GM18499 (cell line): ENCODE results near the gene CACNB2.
"Not testable (repeated sequence)": the region's sequence is repeated elsewhere in the genome, so short reads cannot be mapped to it uniquely, and the experiment has no call there.

Source experiments
- ATAC-seq: cut with Tn5 transposase; IDR thresholded peaks from one replicate; pipeline ENCODE4 v1.9.1; 2021; ENCODE audit warnings: moderate number of reproducible peaks; ENCODE audit not compliant: insufficient read depth, unreplicated experiment

The CACNB2 gene

DNA sequence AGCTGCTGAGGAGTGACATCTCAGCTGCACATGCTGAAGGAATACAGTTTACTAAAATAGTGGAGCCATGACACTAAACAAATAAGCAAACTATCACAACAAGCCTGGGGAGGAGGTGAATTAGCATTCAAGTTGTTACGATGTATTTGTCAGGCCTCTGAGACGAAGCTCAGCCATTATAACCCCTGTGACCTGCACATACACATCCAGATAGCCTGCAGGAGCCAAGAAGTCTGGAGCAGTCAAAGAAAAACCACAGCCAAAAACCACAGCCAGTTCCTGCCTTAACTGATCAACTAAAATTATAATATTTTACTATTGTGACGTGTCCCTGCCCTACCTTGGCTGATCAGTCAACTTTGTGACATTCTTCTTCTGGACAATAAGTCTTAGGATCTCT is 442.6 kb downstream of the CACNB2 start:
- no peak for ATAC-seq

DNA sequence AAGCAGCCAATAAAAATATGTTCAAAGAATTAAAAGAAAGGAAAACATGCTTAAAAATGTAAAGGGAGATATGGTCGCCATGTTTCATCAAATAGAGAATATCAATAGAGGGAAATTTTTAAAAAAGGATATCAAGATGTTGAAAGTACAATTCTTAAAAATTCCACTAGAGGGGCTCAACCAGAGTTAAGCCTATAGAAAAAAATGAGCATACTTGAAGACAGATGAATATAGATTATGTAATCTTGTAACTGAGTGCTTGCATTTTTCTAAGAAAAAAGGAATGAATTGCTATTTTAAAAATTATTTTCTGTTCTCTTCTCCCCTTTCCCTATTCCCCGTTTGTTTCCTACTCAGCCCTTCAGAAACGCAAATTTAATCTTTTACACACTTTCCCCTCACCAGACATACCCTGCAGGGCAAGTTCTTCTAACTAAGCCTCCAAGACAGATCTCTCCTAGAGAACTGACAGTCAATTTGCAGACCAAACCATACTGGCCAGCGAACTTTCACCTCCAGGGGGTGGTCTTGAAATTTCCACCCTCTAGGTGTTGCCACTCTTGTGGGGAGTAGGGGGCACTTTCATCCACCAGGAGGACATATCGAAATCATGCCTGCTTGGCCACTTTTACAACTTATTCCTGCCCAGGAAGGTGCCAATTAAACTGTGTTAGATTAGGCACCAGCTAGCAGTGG is 443.5 kb downstream of the CACNB2 start:
- ATAC-seq: no peak

DNA sequence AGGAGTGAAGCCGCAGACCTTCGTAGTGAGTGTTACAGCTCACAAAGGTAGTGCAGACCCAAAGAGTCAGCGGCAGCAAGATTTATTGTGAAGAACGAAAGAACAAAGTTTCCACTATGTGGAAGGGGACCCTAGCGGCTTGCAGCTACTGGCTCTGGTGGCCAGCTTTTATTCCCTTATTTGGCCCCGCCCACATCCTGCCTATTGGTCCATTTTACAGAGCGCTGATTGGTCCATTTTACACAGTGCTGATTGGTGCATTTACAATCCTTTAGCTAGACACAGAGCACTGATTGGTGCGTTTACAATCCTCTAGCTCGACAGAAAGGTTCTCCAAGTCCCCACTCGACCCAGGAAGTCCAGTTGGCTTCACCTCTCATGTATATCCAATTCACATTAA is 446.4 kb downstream of the CACNB2 start:
- ATAC-seq: not testable (repeated sequence)

DNA sequence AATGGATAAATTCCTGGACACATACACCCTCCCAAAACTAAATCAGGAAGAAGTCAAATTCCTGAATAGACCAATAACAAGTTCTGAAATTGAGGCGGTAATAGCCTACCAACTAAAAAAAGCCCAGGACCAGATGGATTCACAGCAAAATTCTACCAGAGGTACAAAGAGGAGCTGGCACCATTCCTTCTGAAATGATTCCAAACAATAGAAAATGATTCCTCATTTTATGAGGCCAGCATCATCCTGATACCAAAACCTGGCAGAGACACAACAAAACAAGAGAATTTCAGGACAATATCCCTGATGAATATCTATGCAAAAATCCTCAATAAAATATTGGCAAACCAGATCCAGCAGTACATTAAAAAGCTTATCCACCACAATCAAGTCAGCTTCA is 450.9 kb downstream of the CACNB2 start:
- not testable (repeated sequence) for ATAC-seq
